Esophagus muscularis mucosa (tissue), 3 donors: ENCODE results near the gene MYCBP2.

ENCODE experiments used
- POLR2AphosphoS5 ChIP-seq, 2 donors: sonication (generic); formaldehyde crosslinking; IDR thresholded peaks; one replicate each; pipeline ENCODE4 v1.6.1; 2017; ENCODE audit warnings: antibody characterized with exemption in 2 of 2
- TF ChIP-seq, protein P1 (sequence below), 3 experiments: fragments of 200-600 bp in 2 of 3; fragments of 450-650 bp in 1 of 3; sonication (generic) in 2 of 3; IDR thresholded peaks; one replicate each; pipeline ENCODE4 v1.5.1; 2017 to 2019; ENCODE audit warnings: antibody characterized with exemption in 3 of 3, mild to moderate bottlenecking in 2 of 3, moderate library complexity in 1 of 3

DNA sequence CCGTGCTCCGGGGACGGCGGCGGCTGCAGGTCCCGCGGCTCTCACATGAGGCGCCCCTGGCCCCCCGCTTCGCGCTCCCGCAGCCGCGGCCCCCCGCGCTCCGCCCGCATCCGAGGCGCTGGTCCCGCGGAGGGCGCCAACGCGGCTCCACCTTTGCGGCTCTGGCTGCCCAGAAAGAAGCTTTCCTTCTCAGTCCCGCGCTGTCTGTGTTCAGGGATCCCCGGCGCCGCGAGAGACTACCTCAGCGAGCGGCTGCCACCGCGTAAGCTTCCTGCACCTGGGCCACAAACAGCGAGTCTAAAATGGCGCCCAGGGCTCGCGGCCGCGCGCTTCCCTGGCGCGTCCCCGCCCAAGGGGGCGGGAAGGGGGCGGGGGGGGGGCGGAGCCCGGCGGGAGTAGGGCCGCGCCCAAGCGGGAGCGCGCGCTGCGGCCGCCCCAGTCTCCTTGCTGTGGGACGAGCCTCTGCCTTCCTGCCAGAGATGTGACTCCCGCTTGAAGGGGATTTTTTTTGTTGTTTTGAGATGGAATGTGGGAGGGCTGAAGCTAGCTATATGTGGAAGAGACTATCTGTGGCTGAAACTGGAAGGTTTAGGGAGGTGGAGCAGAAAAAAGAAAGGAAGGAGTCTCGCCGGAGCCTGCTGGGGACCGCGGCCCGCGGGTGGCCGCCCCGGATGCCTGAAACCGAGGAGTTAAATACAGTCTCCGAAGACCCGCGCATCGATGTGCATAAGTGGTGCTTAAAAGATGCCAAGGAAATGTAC lies 299.9 kb downstream of the MYCBP2 start, which contains the start of gene FBXL3:
- TF ChIP-seq, protein P1, sequence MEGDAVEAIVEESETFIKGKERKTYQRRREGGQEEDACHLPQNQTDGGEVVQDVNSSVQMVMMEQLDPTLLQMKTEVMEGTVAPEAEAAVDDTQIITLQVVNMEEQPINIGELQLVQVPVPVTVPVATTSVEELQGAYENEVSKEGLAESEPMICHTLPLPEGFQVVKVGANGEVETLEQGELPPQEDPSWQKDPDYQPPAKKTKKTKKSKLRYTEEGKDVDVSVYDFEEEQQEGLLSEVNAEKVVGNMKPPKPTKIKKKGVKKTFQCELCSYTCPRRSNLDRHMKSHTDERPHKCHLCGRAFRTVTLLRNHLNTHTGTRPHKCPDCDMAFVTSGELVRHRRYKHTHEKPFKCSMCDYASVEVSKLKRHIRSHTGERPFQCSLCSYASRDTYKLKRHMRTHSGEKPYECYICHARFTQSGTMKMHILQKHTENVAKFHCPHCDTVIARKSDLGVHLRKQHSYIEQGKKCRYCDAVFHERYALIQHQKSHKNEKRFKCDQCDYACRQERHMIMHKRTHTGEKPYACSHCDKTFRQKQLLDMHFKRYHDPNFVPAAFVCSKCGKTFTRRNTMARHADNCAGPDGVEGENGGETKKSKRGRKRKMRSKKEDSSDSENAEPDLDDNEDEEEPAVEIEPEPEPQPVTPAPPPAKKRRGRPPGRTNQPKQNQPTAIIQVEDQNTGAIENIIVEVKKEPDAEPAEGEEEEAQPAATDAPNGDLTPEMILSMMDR (IDR thresholded peaks at IDR 0.05) = no peak
- peak; percentile 69 to 84 for TF ChIP-seq POLR2AphosphoS5 (IDR thresholded peaks at IDR 0.05)
